B cell (primary cell): ENCODE results near the gene APBB3.

Source experiments
- EZH2 ChIP-seq: IDR thresholded peaks from 2 replicates; pipeline ENCODE4 v1.6.1; 2012; ENCODE audit warnings: borderline replicate concordance, low read depth, mild to moderate bottlenecking, moderate library complexity, low read length; ENCODE audit not compliant: insufficient read depth, poor library complexity, severe bottlenecking
- TF ChIP-seq, protein P1 (sequence below): fragments of 200-600 bp; IDR thresholded peaks from one replicate; pipeline ENCODE4 v1.8.0; 2022; ENCODE audit warnings: antibody characterized with exemption, mild to moderate bottlenecking

DNA sequence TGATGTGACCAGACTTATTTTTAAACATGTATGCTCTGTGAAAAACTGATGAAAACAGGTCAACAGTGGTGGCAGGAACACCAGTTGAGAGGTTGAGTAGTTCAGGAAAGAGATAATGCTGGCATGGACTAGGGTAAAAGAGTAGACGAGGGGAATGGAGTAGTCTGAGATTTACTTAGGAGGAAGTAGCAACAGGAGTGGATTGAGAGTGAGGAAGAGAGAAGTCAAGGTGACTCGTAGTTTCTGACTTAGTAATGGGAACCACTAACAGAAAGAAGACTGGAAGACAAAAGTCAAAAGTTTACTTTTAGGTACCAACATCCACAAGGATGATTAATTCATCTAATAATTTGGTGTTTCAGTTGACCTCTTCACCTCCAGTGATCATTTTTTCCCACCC, 10.7 kb downstream of the APBB3 start:
- TF ChIP-seq, protein P1, sequence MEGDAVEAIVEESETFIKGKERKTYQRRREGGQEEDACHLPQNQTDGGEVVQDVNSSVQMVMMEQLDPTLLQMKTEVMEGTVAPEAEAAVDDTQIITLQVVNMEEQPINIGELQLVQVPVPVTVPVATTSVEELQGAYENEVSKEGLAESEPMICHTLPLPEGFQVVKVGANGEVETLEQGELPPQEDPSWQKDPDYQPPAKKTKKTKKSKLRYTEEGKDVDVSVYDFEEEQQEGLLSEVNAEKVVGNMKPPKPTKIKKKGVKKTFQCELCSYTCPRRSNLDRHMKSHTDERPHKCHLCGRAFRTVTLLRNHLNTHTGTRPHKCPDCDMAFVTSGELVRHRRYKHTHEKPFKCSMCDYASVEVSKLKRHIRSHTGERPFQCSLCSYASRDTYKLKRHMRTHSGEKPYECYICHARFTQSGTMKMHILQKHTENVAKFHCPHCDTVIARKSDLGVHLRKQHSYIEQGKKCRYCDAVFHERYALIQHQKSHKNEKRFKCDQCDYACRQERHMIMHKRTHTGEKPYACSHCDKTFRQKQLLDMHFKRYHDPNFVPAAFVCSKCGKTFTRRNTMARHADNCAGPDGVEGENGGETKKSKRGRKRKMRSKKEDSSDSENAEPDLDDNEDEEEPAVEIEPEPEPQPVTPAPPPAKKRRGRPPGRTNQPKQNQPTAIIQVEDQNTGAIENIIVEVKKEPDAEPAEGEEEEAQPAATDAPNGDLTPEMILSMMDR = no peak
- TF ChIP-seq EZH2 = no peak
